ENCODE results near the gene ROR2.

ROR2 gene

GRCh38 chr9:91768507-91768906 lies 181.5 kb downstream of the ROR2 start:
- DNase-seq, result no peak

DNA sequence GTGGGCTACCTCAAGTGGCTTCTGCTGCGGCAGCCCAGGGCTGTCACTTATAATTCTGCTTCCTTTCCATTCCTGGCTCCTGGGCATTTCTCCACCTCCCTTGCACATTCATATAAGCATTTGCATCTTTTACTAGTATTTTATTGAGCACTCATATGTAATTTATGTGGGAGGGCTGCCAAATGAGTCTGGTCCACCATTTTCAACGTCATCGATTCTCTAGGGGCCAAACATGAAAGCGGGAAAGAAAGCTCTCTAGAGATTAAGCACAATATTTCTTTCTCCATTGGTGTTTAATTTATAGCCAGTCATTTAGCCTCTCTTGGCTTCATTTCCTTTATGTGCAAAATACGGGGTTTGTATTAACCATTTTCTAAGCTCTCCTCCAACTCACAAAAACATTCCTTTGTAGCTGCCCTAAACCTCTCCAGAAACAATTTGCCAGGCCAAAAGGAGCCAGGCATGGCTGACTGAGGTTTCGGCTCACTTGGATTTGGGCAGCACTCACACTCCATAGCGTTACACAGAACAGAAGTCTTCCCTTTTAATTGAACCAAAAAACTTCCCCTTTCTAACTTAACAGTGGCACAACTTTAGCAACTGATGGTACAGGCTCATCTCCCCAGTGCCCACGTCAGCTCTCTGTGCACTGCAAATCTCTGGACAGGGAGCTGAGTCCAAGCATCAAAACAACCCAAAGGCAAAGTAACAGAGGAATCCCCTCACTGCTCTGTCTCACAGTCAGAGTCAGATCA lies 183.5 kb downstream of the ROR2 start:
- no peak for DNase-seq

- DNase-seq, result no peak
Observed at GRCh38 chr9:91765296-91765695, 184.7 kb downstream of the ROR2 start.

DNA sequence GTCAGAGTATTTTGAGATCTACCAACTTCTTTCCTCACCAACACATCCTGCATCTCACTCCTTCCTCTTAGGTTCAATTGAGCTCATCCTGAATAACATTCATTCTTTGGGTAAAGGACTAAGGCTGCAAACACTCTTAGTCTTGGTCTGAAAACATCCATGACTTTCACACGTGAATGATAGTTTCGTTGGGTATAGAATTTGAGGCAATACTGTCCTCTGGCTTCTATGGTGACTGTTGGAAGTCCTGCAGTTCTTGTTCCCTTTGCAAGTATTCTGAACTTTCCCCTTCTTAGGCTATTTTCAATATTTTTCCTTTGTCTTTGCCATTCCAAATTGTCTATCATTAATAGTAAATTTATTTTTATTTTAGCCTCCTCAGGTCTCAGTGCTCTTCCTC lies 185.4 kb downstream of the ROR2 start:
- DNase-seq, result no peak

DNA sequence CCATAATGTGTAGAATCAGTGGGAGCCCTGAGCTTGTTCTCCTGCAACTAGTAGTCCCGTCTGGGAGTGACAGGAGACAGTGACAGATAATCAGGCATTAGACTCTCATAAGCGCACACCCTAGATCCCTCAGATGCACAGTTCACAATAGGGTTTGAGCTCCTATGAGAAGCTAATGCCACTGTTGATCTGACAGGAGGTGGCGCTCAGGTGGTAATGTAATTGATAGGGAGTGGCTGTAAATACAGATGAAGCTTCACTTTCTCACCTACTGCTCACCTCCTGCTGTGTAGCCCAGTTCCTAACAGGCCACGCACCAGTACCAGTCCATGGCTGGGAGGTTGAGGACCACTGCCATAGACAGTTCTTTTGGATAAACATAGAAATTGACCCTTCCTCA lies 188.7 kb downstream of the ROR2 start:
- DNase-seq, result no peak

- DNase-seq, result no peak
Observed at GRCh38 chr9:91760906-91761305, 189.1 kb downstream of the ROR2 start.

DNA sequence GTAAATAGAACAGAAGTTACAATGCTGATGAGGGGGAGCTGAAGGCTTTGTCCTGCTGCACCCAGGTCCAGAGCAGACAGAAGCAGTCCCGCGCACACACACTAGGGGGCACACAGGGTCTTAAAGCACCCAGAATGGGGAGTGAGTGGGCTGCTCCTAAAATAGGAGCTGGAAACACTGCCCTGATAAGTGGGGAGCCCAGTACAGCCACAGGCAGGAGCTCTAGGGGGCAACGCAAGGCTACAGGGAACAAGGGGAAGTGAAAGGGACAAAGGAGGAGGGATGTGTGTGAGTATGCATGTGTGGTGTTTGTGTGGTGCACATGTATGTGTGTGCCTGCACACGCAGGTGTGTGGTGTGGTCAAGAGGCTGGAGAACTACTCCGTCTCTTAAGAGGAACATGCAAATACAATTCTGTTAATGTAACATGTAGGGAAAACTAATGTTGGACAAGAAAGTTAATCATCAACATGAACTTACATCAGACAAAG lies 191.5 kb downstream of the ROR2 start:
- no peak for DNase-seq

DNA sequence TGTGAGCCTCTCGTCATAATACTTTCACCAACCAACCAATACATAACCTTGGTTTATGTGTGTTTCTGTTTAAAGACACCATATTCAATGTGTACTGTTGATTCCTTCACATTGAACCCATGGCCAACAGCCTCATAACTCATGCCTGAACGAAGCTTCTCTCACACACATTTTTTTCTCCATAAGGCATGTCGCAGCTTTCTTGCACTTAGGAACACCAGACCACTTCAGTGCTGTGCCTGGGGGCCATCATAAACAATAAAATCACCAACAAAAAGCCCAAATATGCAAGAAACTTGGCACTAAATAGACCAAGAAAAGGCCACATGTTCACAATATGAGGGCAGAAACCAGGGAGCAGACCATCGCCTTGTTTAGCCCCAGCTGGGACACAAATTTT lies 192.2 kb downstream of the ROR2 start:
- DNase-seq, result no peak

DNA sequence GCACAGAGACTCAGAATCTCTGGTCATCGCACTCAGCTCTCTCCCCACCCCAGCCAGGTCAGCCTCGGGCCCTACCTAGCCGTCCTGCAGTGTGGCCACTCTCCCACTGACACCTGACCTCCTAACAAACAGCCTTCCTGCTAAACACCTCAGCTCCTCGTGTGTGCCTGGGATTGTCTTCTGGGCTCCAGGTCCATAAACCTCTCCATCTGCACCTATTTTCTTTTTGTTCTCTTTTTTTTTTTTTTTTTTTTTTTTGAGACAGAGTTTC lies 193.6 kb downstream of the ROR2 start:
- DNase-seq, result no peak

- no peak for DNase-seq
Observed at GRCh38 chr9:91755761-91756509, 194.1 kb downstream of the ROR2 start.

GRCh38 chr9:91753711-91754110 lies 196.3 kb downstream of the ROR2 start:
- DNase-seq, result no peak

DNA sequence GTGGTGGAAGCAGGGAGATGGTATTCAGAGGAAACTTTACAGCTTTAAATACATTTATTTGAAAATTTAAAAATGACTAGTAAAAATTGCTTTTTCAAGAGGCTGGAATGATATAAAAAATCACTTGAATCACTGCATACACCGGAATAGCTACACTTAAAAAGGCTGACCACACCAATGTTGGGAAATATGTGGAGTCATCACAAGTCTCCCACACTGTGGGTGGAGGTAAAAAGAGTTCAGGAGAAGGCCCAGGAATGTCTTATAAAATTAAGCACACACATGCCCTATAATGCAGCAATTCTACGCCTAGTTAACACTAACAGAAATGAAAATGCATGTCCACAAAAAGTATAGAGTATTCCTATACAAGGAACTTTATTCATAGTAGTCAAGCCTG lies 198.1 kb downstream of the ROR2 start:
- no peak for DNase-seq

DNA sequence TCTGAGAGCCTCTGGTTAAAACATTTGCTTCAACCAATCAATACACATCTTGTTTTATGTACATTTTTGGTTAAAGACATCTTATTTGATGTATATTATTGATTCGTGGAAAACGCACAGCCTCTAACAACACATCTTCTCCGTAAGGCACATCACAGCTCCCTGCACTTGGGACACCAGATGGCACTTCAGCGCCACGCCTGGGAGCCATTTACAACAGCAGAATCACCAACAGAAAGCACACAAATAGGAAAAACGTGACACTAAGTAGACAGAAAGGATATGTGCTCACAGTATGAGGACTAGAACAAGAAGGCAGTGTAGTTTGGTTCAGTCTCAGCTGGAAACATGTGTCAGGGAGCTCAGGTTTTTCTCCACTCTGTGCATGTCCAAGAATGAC lies 199.7 kb downstream of the ROR2 start:
- DNase-seq, result no peak

DNA sequence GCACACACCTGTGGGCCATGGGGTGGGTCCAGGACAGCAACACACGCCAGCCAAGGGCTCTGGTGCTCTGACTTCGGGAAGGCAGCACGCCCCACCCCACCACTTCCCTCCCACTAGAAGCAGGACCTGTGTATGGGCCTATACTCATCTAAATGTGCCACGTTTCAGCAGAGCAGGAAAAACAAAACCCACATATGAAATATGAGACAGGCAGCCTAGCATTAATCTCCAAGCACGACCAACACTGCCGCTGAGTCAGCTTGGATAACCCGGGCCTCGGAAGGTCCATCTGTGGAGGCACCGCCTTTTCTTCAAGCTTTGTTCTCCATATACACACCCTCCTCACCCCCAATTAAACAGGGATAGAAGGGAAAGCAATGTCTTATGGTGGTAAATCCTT lies 203.1 kb downstream of the ROR2 start:
- no peak for DNase-seq

- no peak for DNase-seq
Observed at GRCh38 chr9:91746357-91746756, 203.7 kb downstream of the ROR2 start.

- no peak for DNase-seq
Observed at GRCh38 chr9:91744114-91744513, 205.9 kb downstream of the ROR2 start.

DNA sequence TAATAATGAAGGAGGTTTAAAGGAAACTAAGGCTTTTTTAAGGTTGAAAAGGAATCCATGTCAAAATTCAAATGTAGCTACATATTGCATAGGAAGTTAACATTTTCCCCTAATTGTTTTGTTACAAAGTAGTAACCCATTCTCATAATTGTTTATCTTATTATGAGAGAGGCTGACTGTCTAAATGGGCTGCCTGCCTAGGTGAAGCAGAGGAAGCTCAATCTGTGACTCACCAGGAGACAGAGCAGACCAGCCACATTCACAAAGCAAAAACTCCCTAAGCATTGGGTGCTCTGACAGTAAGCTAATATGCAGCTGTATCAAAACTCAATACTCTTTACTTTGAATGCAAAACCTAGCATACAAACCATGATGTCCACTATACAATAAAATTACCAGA lies 208.5 kb downstream of the ROR2 start:
- no peak for DNase-seq

DNA sequence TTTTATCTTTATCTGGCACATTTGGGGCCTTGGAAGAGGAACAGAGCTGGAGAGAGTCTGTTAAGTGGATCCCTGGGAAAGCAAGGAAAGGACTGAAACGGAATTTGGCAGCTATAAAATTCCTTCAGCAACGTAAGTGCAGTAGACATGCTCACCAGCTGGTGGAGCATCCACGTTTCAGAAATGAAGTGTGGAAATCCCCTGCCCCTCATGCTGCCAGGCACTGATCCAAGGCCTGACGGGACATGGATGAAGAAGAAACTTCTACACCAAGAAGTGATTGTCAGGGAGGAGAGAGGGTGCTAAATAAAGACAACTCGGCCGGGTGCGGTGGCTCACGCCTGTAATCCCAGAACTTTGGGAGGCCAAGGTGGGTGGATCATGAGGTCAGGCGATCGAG lies 209.3 kb downstream of the ROR2 start:
- no peak for DNase-seq

DNA sequence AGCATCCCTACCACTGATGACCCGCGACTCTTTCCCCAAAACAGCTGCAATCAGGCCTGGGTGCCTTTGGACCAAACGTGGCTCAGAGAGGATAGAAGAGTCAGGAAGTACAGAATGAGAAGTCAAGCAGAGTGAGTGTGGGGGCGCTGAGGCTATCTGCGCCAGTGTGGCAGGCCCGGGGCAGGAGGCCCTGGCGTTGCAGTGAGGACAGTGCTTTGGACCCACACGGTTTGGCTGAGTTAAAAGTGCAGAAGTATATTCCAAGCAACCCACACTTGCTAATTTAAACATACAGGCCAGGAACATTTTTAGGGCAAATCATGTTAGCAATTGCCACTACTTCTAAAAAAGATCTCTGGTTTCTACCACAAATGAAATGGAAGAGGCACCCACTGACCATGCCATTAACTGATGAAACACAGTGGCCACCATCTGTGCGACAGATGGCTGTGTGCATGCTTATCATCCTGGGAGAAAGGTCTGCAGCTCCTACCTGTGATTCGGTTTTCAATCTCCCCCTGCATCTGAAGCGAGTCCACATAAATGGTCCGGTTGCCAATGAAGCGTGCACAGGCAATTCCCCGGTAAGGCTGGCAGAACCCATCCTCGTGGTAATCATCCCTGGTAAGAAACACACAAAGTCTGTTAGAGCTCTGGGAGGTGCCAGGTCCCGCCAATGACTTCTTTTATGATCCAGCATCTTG lies 213.0 kb downstream of the ROR2 start:
- no peak for DNase-seq

GRCh38 chr9:91736311-91736710 lies 213.7 kb downstream of the ROR2 start:
- DNase-seq, result no peak

DNA sequence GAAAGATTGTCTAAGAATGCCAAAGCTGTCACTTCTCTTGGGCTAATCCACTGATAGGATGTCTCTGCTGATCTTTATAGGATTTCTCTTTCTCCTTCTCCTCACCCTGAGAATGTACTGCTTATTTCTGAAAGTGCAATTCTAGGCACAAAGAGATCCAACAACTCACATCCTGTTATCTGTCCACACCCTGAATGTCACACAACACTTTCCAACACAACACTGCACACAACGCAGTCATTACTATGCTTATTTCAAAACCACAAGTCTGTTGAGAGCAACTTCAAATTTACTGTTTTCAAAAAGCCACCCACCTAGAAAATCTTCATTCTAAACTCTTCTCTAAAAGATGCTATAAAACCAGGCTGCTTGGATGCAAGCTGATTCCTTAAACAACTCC lies 215.0 kb downstream of the ROR2 start:
- DNase-seq, result no peak

- DNase-seq, result peak; percentile 49
Observed at GRCh38 chr9:91734371-91734981, 215.6 kb downstream of the ROR2 start.

- no peak for DNase-seq
Observed at GRCh38 chr9:91733006-91733624, 216.9 kb downstream of the ROR2 start.
